ENCODE results near the gene DKK3.

DKK3 gene

GRCh38 chr11:12050470-12051286 lies 42.3 kb upstream of the DKK3 start:
- no peaks in the 10 kb centered on the region for H3K27me3 ChIP-seq (ENCODE audit: insufficient read depth, insufficient read length)
- H3K36me3 ChIP-seq (ENCODE audit: insufficient read depth, insufficient read length, low read length), result no peaks in the 10 kb centered on the region
- no peak overlapping the region for H3K9ac ChIP-seq (ENCODE audit: insufficient read length, low read depth)
- no peak overlapping the region for H3K4me3 ChIP-seq (ENCODE audit: insufficient read length, low read depth)
- H3K4me1 ChIP-seq (ENCODE audit: insufficient read depth, insufficient read length), result no peaks in the 10 kb centered on the region
- DNase-seq (ENCODE audit: low read depth, low spot score), result no peak
- TF ChIP-seq SUZ12 (IDR thresholded peaks at IDR 0.05; ENCODE audit: extremely low read depth, insufficient read depth, insufficient read length) (no peak), YY1 (IDR thresholded peaks at IDR 0.05; ENCODE audit: insufficient read depth, insufficient read length) (no peak), ZNF274 (IDR thresholded peaks at IDR 0.05; ENCODE audit: low read depth, low read length) (no peak)
- H3K9me3 ChIP-seq (ENCODE audit: insufficient read depth, low read length), result no peaks in the 10 kb centered on the region

- Histone ChIP-seq H3K9me3 (ENCODE audit: insufficient read depth, low read length) (no peaks in the 10 kb centered on the region), H3K36me3 (ENCODE audit: insufficient read depth, insufficient read length, low read length) (no peaks in the 10 kb centered on the region), H3K4me1 (ENCODE audit: insufficient read depth, insufficient read length) (no peaks in the 10 kb centered on the region), H3K4me3 (ENCODE audit: insufficient read length, low read depth) (no peak overlapping the region), H3K27me3 (ENCODE audit: insufficient read depth, insufficient read length) (no peaks in the 10 kb centered on the region), H3K9ac (ENCODE audit: insufficient read length, low read depth) (no peak overlapping the region)
- TF ChIP-seq YY1 (IDR thresholded peaks at IDR 0.05; ENCODE audit: insufficient read depth, insufficient read length), result no peak
- no peak for TF ChIP-seq SUZ12 (IDR thresholded peaks at IDR 0.05; ENCODE audit: extremely low read depth, insufficient read depth, insufficient read length)
- no peak for TF ChIP-seq ZNF274 (IDR thresholded peaks at IDR 0.05; ENCODE audit: low read depth, low read length)
- DNase-seq (ENCODE audit: low read depth, low spot score), result no peak
Observed at GRCh38 chr11:12048936-12049790, 40.7 kb upstream of the DKK3 start.

GRCh38 chr11:12046636-12047236 lies 38.3 kb upstream of the DKK3 start:
- no peak overlapping the region for H3K9ac ChIP-seq (ENCODE audit: insufficient read length, low read depth)
- no peaks in the 10 kb centered on the region for H3K4me1 ChIP-seq (ENCODE audit: insufficient read depth, insufficient read length)
- H3K36me3 ChIP-seq (ENCODE audit: insufficient read depth, insufficient read length, low read length), result no peaks in the 10 kb centered on the region
- no peak overlapping the region for H3K4me3 ChIP-seq (ENCODE audit: insufficient read length, low read depth)
- TF ChIP-seq YY1 (IDR thresholded peaks at IDR 0.05; ENCODE audit: insufficient read depth, insufficient read length) (no peak), SUZ12 (IDR thresholded peaks at IDR 0.05; ENCODE audit: extremely low read depth, insufficient read depth, insufficient read length) (no peak)
- no peak for DNase-seq (ENCODE audit: low read depth, low spot score)
- no peaks in the 10 kb centered on the region for H3K27me3 ChIP-seq (ENCODE audit: insufficient read depth, insufficient read length)
- no peaks in the 10 kb centered on the region for H3K9me3 ChIP-seq (ENCODE audit: insufficient read depth, low read length)

- Histone ChIP-seq H3K9me3 (ENCODE audit: insufficient read depth, low read length) (no peaks in the 10 kb centered on the region), H3K9ac (ENCODE audit: insufficient read length, low read depth) (no peak overlapping the region), H3K36me3 (ENCODE audit: insufficient read depth, insufficient read length, low read length) (no peaks in the 10 kb centered on the region), H3K27me3 (ENCODE audit: insufficient read depth, insufficient read length) (no peaks in the 10 kb centered on the region), H3K4me3 (ENCODE audit: insufficient read length, low read depth) (no peak overlapping the region), H3K4me1 (ENCODE audit: insufficient read depth, insufficient read length) (no peaks in the 10 kb centered on the region)
- TF ChIP-seq SUZ12 (IDR thresholded peaks at IDR 0.05; ENCODE audit: extremely low read depth, insufficient read depth, insufficient read length) (no peak), YY1 (IDR thresholded peaks at IDR 0.05; ENCODE audit: insufficient read depth, insufficient read length) (no peak), ZNF274 (IDR thresholded peaks at IDR 0.05; ENCODE audit: low read depth, low read length) (no peak)
- DNase-seq (ENCODE audit: low read depth, low spot score), result no peak
Observed at GRCh38 chr11:12045914-12046635, 37.6 kb upstream of the DKK3 start.

GRCh38 chr11:12044799-12045198 lies 36.4 kb upstream of the DKK3 start:
- no peaks in the 10 kb centered on the region for H3K4me1 ChIP-seq (ENCODE audit: insufficient read depth, insufficient read length)
- TF ChIP-seq YY1 (IDR thresholded peaks at IDR 0.05; ENCODE audit: insufficient read depth, insufficient read length), result no peak
- TF ChIP-seq ZNF274 (IDR thresholded peaks at IDR 0.05; ENCODE audit: low read depth, low read length), result no peak
- TF ChIP-seq SUZ12 (IDR thresholded peaks at IDR 0.05; ENCODE audit: extremely low read depth, insufficient read depth, insufficient read length), result no peak
- H3K9ac ChIP-seq (ENCODE audit: insufficient read length, low read depth), result no peak overlapping the region
- H3K36me3 ChIP-seq (ENCODE audit: insufficient read depth, insufficient read length, low read length), result no peaks in the 10 kb centered on the region
- no peak overlapping the region for H3K4me3 ChIP-seq (ENCODE audit: insufficient read length, low read depth)
- peaks cover 9% of the 10 kb centered on the region for H3K9me3 ChIP-seq (ENCODE audit: insufficient read depth, low read length)
- no peaks in the 10 kb centered on the region for H3K27me3 ChIP-seq (ENCODE audit: insufficient read depth, insufficient read length)
- DNase-seq (ENCODE audit: low read depth, low spot score), result no peak

GRCh38 chr11:12043959-12044791 lies 35.7 kb upstream of the DKK3 start:
- no peak overlapping the region for H3K9ac ChIP-seq (ENCODE audit: insufficient read length, low read depth)
- H3K9me3 ChIP-seq (ENCODE audit: insufficient read depth, low read length), result peaks cover 9% of the 10 kb centered on the region
- H3K4me1 ChIP-seq (ENCODE audit: insufficient read depth, insufficient read length), result no peaks in the 10 kb centered on the region
- no peak for DNase-seq (ENCODE audit: low read depth, low spot score)
- TF ChIP-seq YY1 (IDR thresholded peaks at IDR 0.05; ENCODE audit: insufficient read depth, insufficient read length), result no peak
- TF ChIP-seq ZNF274 (IDR thresholded peaks at IDR 0.05; ENCODE audit: low read depth, low read length), result no peak
- TF ChIP-seq SUZ12 (IDR thresholded peaks at IDR 0.05; ENCODE audit: extremely low read depth, insufficient read depth, insufficient read length), result no peak
- no peak overlapping the region for H3K4me3 ChIP-seq (ENCODE audit: insufficient read length, low read depth)
- no peaks in the 10 kb centered on the region for H3K36me3 ChIP-seq (ENCODE audit: insufficient read depth, insufficient read length, low read length)
- H3K27me3 ChIP-seq (ENCODE audit: insufficient read depth, insufficient read length), result no peaks in the 10 kb centered on the region
